Colonic mucosa (tissue), 4 donors: Measurements from ENCODE around the gene IL12RB1. TPM values are rescaled to one million over a fixed set of nuclear protein-coding genes. Genes with fewer than 3 reads are reported as not detected.

Experiments
- DNase-seq: peaks from one replicate; pipeline ENCODE4 v3.0.0-alpha.2; 2020
- H3K27ac ChIP-seq: fragments of 200-600 bp; one replicate; pipeline ENCODE4 v1.8.0; 2021
- H3K27me3 ChIP-seq: fragments of 200-600 bp; one replicate; pipeline ENCODE4 v1.8.0; 2021
- H3K36me3 ChIP-seq: fragments of 200-600 bp; one replicate; pipeline ENCODE4 v1.8.0; 2021
- H3K4me1 ChIP-seq: fragments of 200-600 bp; one replicate; pipeline ENCODE4 v1.8.0; 2021; ENCODE audit warnings: mild to moderate bottlenecking
- H3K4me3 ChIP-seq: fragments of 200-600 bp; one replicate; pipeline ENCODE4 v1.8.0; 2021
- H3K9ac ChIP-seq, 2 donors: one replicate each; pipeline ENCODE4 v1.7.0; 2013; ENCODE audit warnings: control low read depth in 2 of 2, low read depth in 2 of 2, low read length in 2 of 2
- H3K9me3 ChIP-seq: fragments of 200-600 bp; one replicate; pipeline ENCODE4 v1.8.0; 2021
- CTCF ChIP-seq: fragments of 200-600 bp; IDR thresholded peaks from one replicate; pipeline ENCODE4 v1.8.0; 2022; ENCODE audit warnings: antibody characterized with exemption, mild to moderate bottlenecking
- intact Hi-C: fragments of 100-400 bp; cut with DNase I; formaldehyde crosslinking; loops from one replicate; pipeline ENCODE4 v1.14.1; 2022
- total RNA-seq, 2 donors: library from RNA; stranded (reverse); fragmentation: NEBNext Ultra II Directional in 1 of 2; extraction: Animal tissue kit (Norgen Biotek cat#: 25700) in 1 of 2; gene quantifications; one replicate each; pipeline ENCODE4 v1.2.1, GENCODE V29; 2021
- donor health status: healthy.
- donor health status: DM: no; HTN: no; CAD: no.
- donor health status: DM: no; HTN: no; CAD: no.

IL12RB1 gene
- total RNA-seq, 2 donors from 2014 or later: 0.53 to 1.1 TPM

- intact Hi-C loops: no loop called here
- no peak for TF ChIP-seq CTCF
- Histone ChIP-seq H3K9ac (peak overlapping the region in 1 of 2 donors; percentile 24), H3K27me3 (no peaks in the 10 kb centered on the region), H3K36me3 (no peaks in the 10 kb centered on the region), H3K4me3 (no peak overlapping the region), H3K4me1 (peaks cover 5% of the 10 kb centered on the region), H3K9me3 (no peaks in the 10 kb centered on the region), H3K27ac (peak overlapping the region; percentile 40)
- DNase-seq: peak; percentile 69
Observed at GRCh38 chr19:18029617-18030338, 57.0 kb downstream of the IL12RB1 start.

- Histone ChIP-seq H3K9me3 (no peaks in the 10 kb centered on the region), H3K9ac (no peak overlapping the region), H3K4me1 (peaks cover 5% of the 10 kb centered on the region), H3K27me3 (no peaks in the 10 kb centered on the region), H3K36me3 (no peaks in the 10 kb centered on the region), H3K27ac (no peak overlapping the region), H3K4me3 (no peak overlapping the region)
- TF ChIP-seq CTCF: no peak
- intact Hi-C loops: no loop called here
- no peak for DNase-seq
Observed at GRCh38 chr19:18027151-18027550, 59.6 kb downstream of the IL12RB1 start.

- Histone ChIP-seq H3K36me3 (no peaks in the 10 kb centered on the region), H3K9me3 (no peaks in the 10 kb centered on the region), H3K27ac (peak overlapping the region; percentile 62), H3K4me3 (no peak overlapping the region), H3K27me3 (no peaks in the 10 kb centered on the region), H3K4me1 (peaks cover 14% of the 10 kb centered on the region), H3K9ac (peak overlapping the region in 1 of 2 donors; percentile 56)
- intact Hi-C loops: no loop called here
- peak; percentile 72 for DNase-seq
- no peak for TF ChIP-seq CTCF
Observed at GRCh38 chr19:18023622-18024251, 63.0 kb downstream of the IL12RB1 start.

- intact Hi-C loops: no loop called here
Observed at GRCh38 chr19:18021121-18021755, 65.5 kb downstream of the IL12RB1 start.

More at GRCh38 chr19:18021121-18021755, 65.5 kb downstream of the IL12RB1 start:
- no peaks in the 10 kb centered on the region for H3K36me3 ChIP-seq
- no peaks in the 10 kb centered on the region for H3K27me3 ChIP-seq
- no peak overlapping the region for H3K4me3 ChIP-seq
- peaks cover 17% of the 10 kb centered on the region for H3K4me1 ChIP-seq
- peak overlapping the region; percentile 43 for H3K27ac ChIP-seq
- H3K9ac ChIP-seq: peak overlapping the region; percentile 40 to 54
- peak; percentile 87 for DNase-seq
- no peaks in the 10 kb centered on the region for H3K9me3 ChIP-seq
- no peak for TF ChIP-seq CTCF
